OCI-LY3 (cell line): ENCODE results near the gene CHRD.

Source experiments
- H2AFZ ChIP-seq: fragments of 200-600, 300-600 bp; shearing (Covaris generic); 2 replicates; pipeline ENCODE4 v1.6.0; 2014; ENCODE audit warnings: antibody characterized with exemption, low read depth, low read length
- H3K27ac ChIP-seq: fragments of 200-600, 300-600 bp; sonication (generic); 2 replicates; pipeline ENCODE4 v1.5.1; 2014; ENCODE audit warnings: mild to moderate bottlenecking, low read length, moderate library complexity, mixed read lengths
- H3K27me3 ChIP-seq: fragments of 200-600, 300-600 bp; sonication (generic); 2 replicates; pipeline ENCODE4 v1.6.1; 2014; ENCODE audit warnings: low read depth, low read length, mixed read lengths
- H3K36me3 ChIP-seq: fragments of 200-600, 300-600 bp; sonication (generic); replicated peaks from 2 replicates; pipeline ENCODE3; 2014; ENCODE audit warnings: low read depth, low read length, mixed read lengths
- H3K4me1 ChIP-seq: fragments of 300-600, 200-600 bp; sonication (generic); 2 replicates; pipeline ENCODE4 v1.6.1; 2014; ENCODE audit warnings: low read length, mixed read lengths
- H3K4me2 ChIP-seq: fragments of 200-600, 300-600 bp; sonication (generic); 2 replicates; pipeline ENCODE4 v1.6.1; 2014; ENCODE audit warnings: low read length, mixed read lengths
- H3K4me3 ChIP-seq: fragments of 300-600, 200-600 bp; sonication (generic); 2 replicates; pipeline ENCODE4 v1.5.1; 2014; ENCODE audit warnings: antibody characterized with exemption, mild to moderate bottlenecking, low read length, moderate library complexity
- H3K79me2 ChIP-seq: fragments of 300-600, 200-600 bp; shearing (Covaris generic); 2 replicates; pipeline ENCODE4 v1.6.1; 2014; ENCODE audit warnings: mild to moderate bottlenecking, low read length, mixed read lengths
- H3K9ac ChIP-seq: fragments of 300-600, 200-600 bp; shearing (Covaris generic); 2 replicates; pipeline ENCODE4 v1.6.0; 2014; ENCODE audit warnings: mild to moderate bottlenecking, low read length, moderate library complexity
- H3K9me3 ChIP-seq: fragments of 200-600, 300-600 bp; shearing (Covaris generic); 2 replicates; pipeline ENCODE4 v1.6.1; 2014; ENCODE audit warnings: low read length, mixed read lengths; ENCODE audit not compliant: insufficient read depth
- H4K20me1 ChIP-seq: fragments of 200-600, 300-600 bp; sonication (generic); 2 replicates; pipeline ENCODE4 v1.6.1; 2016; ENCODE audit warnings: low read length, mixed read lengths; ENCODE audit not compliant: insufficient read depth
- EZH2phosphoT487 ChIP-seq: fragments of 200-600 bp; shearing (Covaris generic); IDR thresholded peaks from 2 replicates; pipeline ENCODE4 v1.6.1; 2018; ENCODE audit warnings: antibody characterized with exemption, mixed run types, low read depth
- TF ChIP-seq, protein P1 (sequence below): fragments of 200-600, 300-600 bp; sonication (generic); IDR thresholded peaks from 2 replicates; pipeline ENCODE4 v1.5.1; 2014; ENCODE audit warnings: antibody characterized with exemption, low read length, low read depth

The CHRD gene

GRCh38 chr3:184388936-184389230 lies 9.0 kb downstream of the CHRD start:
- H3K9me3 ChIP-seq, result no peaks in the 10 kb centered on the region
- H3K4me3 ChIP-seq, result no peak overlapping the region
- TF ChIP-seq EZH2phosphoT487, result no peak
- TF ChIP-seq, protein P1, sequence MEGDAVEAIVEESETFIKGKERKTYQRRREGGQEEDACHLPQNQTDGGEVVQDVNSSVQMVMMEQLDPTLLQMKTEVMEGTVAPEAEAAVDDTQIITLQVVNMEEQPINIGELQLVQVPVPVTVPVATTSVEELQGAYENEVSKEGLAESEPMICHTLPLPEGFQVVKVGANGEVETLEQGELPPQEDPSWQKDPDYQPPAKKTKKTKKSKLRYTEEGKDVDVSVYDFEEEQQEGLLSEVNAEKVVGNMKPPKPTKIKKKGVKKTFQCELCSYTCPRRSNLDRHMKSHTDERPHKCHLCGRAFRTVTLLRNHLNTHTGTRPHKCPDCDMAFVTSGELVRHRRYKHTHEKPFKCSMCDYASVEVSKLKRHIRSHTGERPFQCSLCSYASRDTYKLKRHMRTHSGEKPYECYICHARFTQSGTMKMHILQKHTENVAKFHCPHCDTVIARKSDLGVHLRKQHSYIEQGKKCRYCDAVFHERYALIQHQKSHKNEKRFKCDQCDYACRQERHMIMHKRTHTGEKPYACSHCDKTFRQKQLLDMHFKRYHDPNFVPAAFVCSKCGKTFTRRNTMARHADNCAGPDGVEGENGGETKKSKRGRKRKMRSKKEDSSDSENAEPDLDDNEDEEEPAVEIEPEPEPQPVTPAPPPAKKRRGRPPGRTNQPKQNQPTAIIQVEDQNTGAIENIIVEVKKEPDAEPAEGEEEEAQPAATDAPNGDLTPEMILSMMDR, result no peak
- H3K36me3 ChIP-seq, result no peaks in the 10 kb centered on the region
- no peaks in the 10 kb centered on the region for H3K79me2 ChIP-seq
- H2AFZ ChIP-seq, result no peak overlapping the region
- no peak overlapping the region for H3K27ac ChIP-seq
- H3K9ac ChIP-seq, result no peak overlapping the region
- H3K4me2 ChIP-seq, result no peak overlapping the region
- H4K20me1 ChIP-seq, result no peaks in the 10 kb centered on the region
- no peaks in the 10 kb centered on the region for H3K27me3 ChIP-seq
- no peaks in the 10 kb centered on the region for H3K4me1 ChIP-seq

DNA sequence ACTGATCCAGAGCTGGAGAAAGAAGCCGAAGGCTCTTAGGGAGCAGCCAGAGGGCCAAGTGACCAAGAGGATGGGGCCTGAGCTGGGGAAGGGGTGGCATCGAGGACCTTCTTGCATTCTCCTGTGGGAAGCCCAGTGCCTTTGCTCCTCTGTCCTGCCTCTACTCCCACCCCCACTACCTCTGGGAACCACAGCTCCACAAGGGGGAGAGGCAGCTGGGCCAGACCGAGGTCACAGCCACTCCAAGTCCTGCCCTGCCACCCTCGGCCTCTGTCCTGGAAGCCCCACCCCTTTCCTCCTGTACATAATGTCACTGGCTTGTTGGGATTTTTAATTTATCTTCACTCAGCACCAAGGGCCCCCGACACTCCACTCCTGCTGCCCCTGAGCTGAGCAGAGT lies 9.5 kb downstream of the CHRD start:
- no peaks in the 10 kb centered on the region for H3K36me3 ChIP-seq
- no peak overlapping the region for H3K4me2 ChIP-seq
- TF ChIP-seq, protein P1, result no peak
- TF ChIP-seq EZH2phosphoT487, result no peak
- no peaks in the 10 kb centered on the region for H3K27me3 ChIP-seq
- no peaks in the 10 kb centered on the region for H3K9me3 ChIP-seq
- no peak overlapping the region for H2AFZ ChIP-seq
- H3K4me3 ChIP-seq, result no peak overlapping the region
- H3K9ac ChIP-seq, result no peak overlapping the region
- no peaks in the 10 kb centered on the region for H4K20me1 ChIP-seq
- H3K79me2 ChIP-seq, result no peaks in the 10 kb centered on the region
- no peak overlapping the region for H3K27ac ChIP-seq
- no peaks in the 10 kb centered on the region for H3K4me1 ChIP-seq

GRCh38 chr3:184389935-184390528 lies 10.2 kb downstream of the CHRD start:
- no peak for TF ChIP-seq EZH2phosphoT487
- TF ChIP-seq, protein P1, result no peak
- Histone ChIP-seq H3K27me3 (no peaks in the 10 kb centered on the region), H3K9ac (no peak overlapping the region), H3K9me3 (no peaks in the 10 kb centered on the region), H3K4me3 (no peak overlapping the region), H3K79me2 (no peaks in the 10 kb centered on the region), H2AFZ (no peak overlapping the region), H3K4me2 (no peak overlapping the region), H3K4me1 (no peaks in the 10 kb centered on the region), H3K27ac (no peak overlapping the region), H4K20me1 (no peaks in the 10 kb centered on the region), H3K36me3 (no peaks in the 10 kb centered on the region)

- Histone ChIP-seq H3K36me3 (no peaks in the 10 kb centered on the region), H3K27ac (no peak overlapping the region), H3K4me1 (no peaks in the 10 kb centered on the region), H3K4me2 (no peak overlapping the region), H3K79me2 (no peaks in the 10 kb centered on the region), H4K20me1 (no peaks in the 10 kb centered on the region), H3K27me3 (0 out of 2 replicates have a peak, but pooled peaks cover 2% of the 10 kb centered on the region), H3K4me3 (no peak overlapping the region), H3K9ac (no peak overlapping the region), H3K9me3 (no peaks in the 10 kb centered on the region), H2AFZ (no peak overlapping the region)
- TF ChIP-seq, protein P1, result no peak
Observed at GRCh38 chr3:184391266-184391665, 11.4 kb downstream of the CHRD start.
